ENCODE results near the gene CDH22. TPM values are rescaled to one million over a fixed set of nuclear protein-coding genes. Genes with fewer than 3 reads are reported as not detected.

CDH22 gene
- total and polyA plus RNA-seq, 4 donors = 0.03 to 0.25 (median 0.09) TPM

DNA sequence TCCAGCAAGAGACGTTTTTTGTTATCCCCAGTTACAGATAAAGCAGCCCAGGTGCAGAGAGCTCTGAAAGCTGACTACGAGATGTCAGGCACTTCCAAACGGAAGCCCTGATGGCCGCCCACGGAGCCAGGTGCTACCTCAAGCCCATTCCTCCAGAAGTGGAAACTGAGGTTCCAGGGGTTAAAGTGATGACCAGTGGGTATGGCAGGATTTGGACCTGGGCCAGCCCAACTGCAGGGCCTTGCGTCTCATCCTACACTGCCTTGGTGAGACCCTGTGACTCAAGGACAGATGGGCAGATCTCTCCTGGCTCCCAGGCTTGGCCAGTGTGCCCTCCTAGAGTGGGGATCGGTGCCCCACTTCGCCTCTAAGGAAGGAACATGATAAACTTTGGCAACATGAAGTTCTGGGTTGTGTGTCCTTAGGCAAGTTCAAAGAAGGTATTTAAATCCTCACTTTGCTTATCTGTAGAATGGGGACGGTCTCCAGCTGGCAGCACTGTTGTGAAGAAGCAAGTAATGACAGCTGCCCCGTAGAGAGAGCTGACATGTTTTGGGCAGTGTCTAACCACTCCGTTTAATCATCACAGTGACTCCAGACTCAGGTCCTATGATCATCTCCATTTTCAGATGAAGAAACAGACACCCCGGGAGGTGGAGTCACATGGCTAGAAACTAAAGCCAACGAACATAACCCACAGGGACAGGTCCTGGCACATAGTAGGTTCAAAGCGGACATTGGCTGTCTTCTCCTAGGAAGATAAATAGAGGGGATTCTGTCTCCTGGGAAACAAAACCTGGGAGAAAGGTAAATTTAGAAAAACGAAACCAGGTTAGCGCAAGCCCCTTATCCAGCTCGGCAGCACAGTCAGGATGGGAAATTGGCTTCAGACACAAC lies 34.4 kb upstream of the CDH22 start:
- TF ChIP-seq, protein P1, sequence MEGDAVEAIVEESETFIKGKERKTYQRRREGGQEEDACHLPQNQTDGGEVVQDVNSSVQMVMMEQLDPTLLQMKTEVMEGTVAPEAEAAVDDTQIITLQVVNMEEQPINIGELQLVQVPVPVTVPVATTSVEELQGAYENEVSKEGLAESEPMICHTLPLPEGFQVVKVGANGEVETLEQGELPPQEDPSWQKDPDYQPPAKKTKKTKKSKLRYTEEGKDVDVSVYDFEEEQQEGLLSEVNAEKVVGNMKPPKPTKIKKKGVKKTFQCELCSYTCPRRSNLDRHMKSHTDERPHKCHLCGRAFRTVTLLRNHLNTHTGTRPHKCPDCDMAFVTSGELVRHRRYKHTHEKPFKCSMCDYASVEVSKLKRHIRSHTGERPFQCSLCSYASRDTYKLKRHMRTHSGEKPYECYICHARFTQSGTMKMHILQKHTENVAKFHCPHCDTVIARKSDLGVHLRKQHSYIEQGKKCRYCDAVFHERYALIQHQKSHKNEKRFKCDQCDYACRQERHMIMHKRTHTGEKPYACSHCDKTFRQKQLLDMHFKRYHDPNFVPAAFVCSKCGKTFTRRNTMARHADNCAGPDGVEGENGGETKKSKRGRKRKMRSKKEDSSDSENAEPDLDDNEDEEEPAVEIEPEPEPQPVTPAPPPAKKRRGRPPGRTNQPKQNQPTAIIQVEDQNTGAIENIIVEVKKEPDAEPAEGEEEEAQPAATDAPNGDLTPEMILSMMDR (IDR thresholded peaks at IDR 0.05; ENCODE audit: control extremely low read depth, extremely low read depth) = no peak
- peaks cover 3 to 58% (median 22%) of the 10 kb centered on the region in 3 donors for H3K27me3 ChIP-seq (ENCODE audit: control insufficient read depth in 3 of 3, insufficient read depth in 3 of 3, low read length in 2 of 3)
- DNase-seq (no peak), ATAC-seq (ENCODE audit: insufficient read depth, low FRiP score) (no peak)
- H3K36me3 ChIP-seq (ENCODE audit: control insufficient read depth in 4 of 4, insufficient read depth in 4 of 4, low read length in 4 of 4) = peaks cover 0 to 2% (median 0%) of the 10 kb centered on the region in 4 donors
- peaks cover 0 to 5% (median 0%) of the 10 kb centered on the region in 5 donors for H3K4me1 ChIP-seq (ENCODE audit: control insufficient read depth in 5 of 5, insufficient read depth in 5 of 5, low read length in 5 of 5)
- H3K9me3 ChIP-seq (ENCODE audit: control insufficient read depth in 4 of 4, insufficient read depth in 3 of 4, low read length in 3 of 4) = no peaks in the 10 kb centered on the region
- 49 to 53% methylated on average over 17 of the region's 17 CpGs for WGBS, 2 donors
- H3K9ac ChIP-seq (ENCODE audit: insufficient read depth in 1 of 2, low read length in 2 of 2) = no peak overlapping the region
- H3K4me3 ChIP-seq = no peak overlapping the region
- H3K27ac ChIP-seq (ENCODE audit: low read depth in 1 of 2, low read length in 1 of 2) = no peak overlapping the region

DNA sequence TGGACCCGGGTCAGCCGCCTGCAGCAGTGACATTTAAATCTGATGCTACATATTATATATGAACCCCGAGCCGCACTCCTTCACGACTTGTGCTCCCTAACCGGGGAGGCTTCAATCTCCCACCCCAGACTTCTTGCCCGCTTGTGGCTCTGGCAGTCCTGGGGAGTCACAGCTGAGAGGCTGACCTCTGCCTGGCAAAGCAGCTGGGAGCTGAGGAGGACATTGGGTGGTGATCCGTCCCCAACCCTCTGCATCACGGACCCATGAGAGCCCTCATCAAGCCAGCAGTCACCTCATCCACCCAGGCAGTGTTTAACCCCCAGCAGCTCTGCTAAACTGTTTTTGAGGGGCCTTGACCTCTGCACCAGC lies 33.7 kb upstream of the CDH22 start:
- Histone ChIP-seq H3K27me3 (ENCODE audit: control insufficient read depth in 3 of 3, insufficient read depth in 3 of 3, low read length in 2 of 3) (peaks cover 3 to 64% (median 22%) of the 10 kb centered on the region in 3 donors), H3K9ac (ENCODE audit: insufficient read depth in 1 of 2, low read length in 2 of 2) (no peak overlapping the region), H3K4me1 (ENCODE audit: control insufficient read depth in 5 of 5, insufficient read depth in 5 of 5, low read length in 5 of 5) (peaks cover 0 to 5% (median 0%) of the 10 kb centered on the region in 5 donors), H3K9me3 (ENCODE audit: control insufficient read depth in 4 of 4, insufficient read depth in 3 of 4, low read length in 3 of 4) (no peaks in the 10 kb centered on the region), H3K36me3 (ENCODE audit: control insufficient read depth in 4 of 4, insufficient read depth in 4 of 4, low read length in 4 of 4) (peaks cover 0 to 1% (median 0%) of the 10 kb centered on the region in 4 donors), H3K27ac (ENCODE audit: low read depth in 1 of 2, low read length in 1 of 2) (no peak overlapping the region), H3K4me3 (no peak overlapping the region)
- ATAC-seq (ENCODE audit: insufficient read depth, low FRiP score) (no peak), DNase-seq (no peak)
- WGBS, 2 donors = 44 to 54% methylated on average over 9 of the region's 9 CpGs
- TF ChIP-seq, protein P1 (IDR thresholded peaks at IDR 0.05; ENCODE audit: control extremely low read depth, extremely low read depth) = no peak

DNA sequence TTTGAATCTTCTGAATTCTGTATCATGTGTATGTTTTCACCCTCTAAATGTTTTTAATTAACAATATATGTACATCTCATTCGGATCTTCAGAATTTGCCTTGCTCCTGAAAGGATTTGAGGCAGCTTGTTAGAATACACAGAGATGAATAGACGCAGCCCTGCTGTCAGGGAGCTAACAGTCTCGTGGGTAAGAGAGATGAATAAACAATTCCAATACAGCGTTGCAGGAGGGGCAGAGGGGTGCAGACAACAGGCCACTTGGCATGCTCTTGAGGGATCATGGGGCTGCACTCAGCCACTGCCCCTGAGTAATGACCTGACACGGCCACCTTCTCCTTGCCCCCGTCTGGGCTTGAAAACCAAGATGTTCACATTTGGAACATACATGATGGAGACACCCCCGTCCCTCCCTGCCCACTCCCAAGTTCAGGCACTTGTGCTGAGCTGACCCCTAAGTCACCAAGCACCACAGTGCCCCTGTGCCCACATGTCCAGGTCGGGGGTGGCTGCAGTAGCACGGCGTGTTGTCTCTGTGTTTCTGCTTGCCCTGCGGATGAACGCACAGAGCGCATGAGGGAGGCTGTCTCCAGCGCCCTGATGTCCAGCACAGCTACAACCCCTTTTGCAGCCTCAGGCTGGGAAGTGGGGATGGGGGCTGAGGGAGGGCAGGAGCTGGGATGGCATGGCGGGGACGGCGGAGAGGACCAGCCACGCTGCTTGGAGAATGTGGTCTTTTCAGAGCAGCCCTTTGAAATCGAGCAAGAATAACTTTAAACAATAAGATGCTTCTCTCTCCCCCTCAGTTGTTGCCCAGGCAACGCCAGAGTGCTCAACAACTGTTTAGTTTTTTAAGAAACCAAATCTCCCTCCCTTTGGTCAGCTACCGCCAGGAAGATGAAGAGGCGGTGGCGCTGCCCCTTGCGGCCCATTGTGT lies 33.0 kb upstream of the CDH22 start:
- TF ChIP-seq, protein P1 (IDR thresholded peaks at IDR 0.05; ENCODE audit: control extremely low read depth, extremely low read depth) = no peak
- 41 to 65% methylated on average over 24 of the region's 24 CpGs for WGBS, 2 donors
- DNase-seq = peak in 1 of 3 donors; percentile 11
- Histone ChIP-seq H3K9ac (ENCODE audit: insufficient read depth in 1 of 2, low read length in 2 of 2) (no peak overlapping the region), H3K4me1 (ENCODE audit: control insufficient read depth in 5 of 5, insufficient read depth in 5 of 5, low read length in 5 of 5) (peaks cover 0 to 5% (median 0%) of the 10 kb centered on the region in 5 donors), H3K36me3 (ENCODE audit: control insufficient read depth in 4 of 4, insufficient read depth in 4 of 4, low read length in 4 of 4) (no peaks in the 10 kb centered on the region), H3K27ac (ENCODE audit: low read depth in 1 of 2, low read length in 1 of 2) (no peak overlapping the region), H3K4me3 (no peak overlapping the region), H3K9me3 (ENCODE audit: control insufficient read depth in 4 of 4, insufficient read depth in 3 of 4, low read length in 3 of 4) (no peaks in the 10 kb centered on the region), H3K27me3 (ENCODE audit: control insufficient read depth in 3 of 3, insufficient read depth in 3 of 3, low read length in 2 of 3) (peaks cover 3 to 70% (median 22%) of the 10 kb centered on the region in 3 donors)
- no peak for ATAC-seq (ENCODE audit: insufficient read depth, low FRiP score)

Measured in lung (tissue), 12 donors.